Right lung (tissue), 5 donors: ENCODE data around the gene ITGA6. TPM values are rescaled to one million over a fixed set of nuclear protein-coding genes. Genes with fewer than 3 reads are reported as not detected.

Source experiments
- DNase-seq, 2 donors: peaks; one replicate each; pipeline ENCODE4 v3.0.0-alpha.2; 2013
- polyA plus RNA-seq, 5 donors: library from polyadenylated mRNA; unstranded; fragments of 120-200 nt; gene quantifications; one replicate each; pipeline versions ENCODE4 v1.2.1 to v1.2.3, GENCODE V29; 2013; ENCODE audit warnings: inconsistent platforms in 1 of 5, low replicate concordance in 1 of 5; ENCODE audit not compliant: insufficient read length in 5 of 5, insufficient read depth in 1 of 5

Gene ITGA6
- polyA plus RNA-seq, 5 donors = 49.9 to 89.9 (median 75.9) TPM

GRCh38 chr2:172438741-172439508, 11.5 kb downstream of the ITGA6 start:
- no peak for DNase-seq

DNA sequence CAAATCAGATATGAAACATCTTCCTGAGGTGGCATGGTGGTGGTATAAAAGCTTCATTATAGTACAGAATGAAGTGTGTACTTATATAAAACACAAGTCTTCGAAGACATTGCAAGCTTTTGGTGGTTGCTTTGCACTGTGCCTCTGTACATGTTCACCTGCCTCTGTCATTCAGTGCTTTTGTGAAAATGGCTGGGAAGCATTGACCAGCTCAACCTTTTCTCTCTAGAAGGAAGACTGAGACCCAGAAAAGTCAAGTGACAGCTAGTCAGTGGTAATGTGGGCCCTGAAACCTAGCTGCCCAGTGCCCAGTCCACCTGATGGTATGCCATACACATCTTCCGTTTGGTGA, 12.1 kb downstream of the ITGA6 start:
- DNase-seq = no peak

DNA sequence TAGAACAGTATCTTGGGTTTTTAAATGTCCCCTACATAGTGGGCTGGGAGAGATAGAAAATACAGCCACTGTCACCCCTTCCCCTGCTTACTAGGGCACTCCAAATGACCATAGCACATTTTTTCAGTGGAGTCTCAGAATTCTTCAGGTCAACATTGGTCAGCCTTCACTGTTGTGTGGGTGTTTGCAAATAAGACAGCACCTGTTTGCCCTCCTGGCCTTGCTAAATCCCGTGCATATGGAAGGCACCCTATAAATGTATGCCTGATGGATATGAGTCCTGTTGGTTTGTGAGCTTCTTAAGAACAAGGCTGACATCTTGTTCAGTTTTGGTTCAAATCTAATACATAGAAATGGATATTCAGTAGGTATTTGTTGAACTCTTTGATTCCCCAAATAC, 12.5 kb downstream of the ITGA6 start:
- DNase-seq = no peak

- DNase-seq = no peak
Measured at GRCh38 chr2:172440795-172441194, 13.4 kb downstream of the ITGA6 start.

- no peak for DNase-seq
Measured at GRCh38 chr2:172442072-172442895, 14.9 kb downstream of the ITGA6 start.

- no peak for DNase-seq
Measured at GRCh38 chr2:172445851-172446250, 18.5 kb downstream of the ITGA6 start.

DNA sequence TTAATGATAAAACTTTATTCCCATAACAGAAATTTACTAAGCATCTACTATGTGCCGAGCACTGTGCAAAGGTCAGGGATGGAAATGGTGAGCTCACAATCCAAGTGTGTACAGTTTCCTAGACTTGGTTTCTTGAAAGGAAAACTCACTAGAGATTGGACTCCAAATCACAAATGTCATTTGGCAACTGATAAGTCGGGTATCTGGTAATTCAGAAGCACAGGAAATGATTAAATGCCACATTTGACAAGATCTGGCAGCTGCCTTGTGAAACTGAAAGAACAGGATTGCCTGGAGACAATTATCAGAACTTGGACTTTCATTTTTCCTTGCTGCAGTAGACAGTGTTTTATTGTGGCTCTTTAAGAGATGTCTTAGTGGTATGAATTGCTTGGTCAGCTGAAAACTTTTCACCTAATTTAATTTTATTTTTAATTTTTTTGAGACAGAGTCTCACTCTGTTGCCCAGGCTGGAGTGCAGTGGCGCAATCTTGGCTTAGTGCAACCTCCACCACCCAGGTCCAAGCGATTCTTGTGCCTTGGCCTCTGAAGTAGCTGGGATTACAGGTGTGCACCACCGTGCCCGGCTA, 19.2 kb downstream of the ITGA6 start:
- no peak for DNase-seq

- no peak for DNase-seq
Measured at GRCh38 chr2:172447811-172448493, 20.6 kb downstream of the ITGA6 start.

GRCh38 chr2:172448544-172449267, 21.3 kb downstream of the ITGA6 start:
- DNase-seq = no peak

DNA sequence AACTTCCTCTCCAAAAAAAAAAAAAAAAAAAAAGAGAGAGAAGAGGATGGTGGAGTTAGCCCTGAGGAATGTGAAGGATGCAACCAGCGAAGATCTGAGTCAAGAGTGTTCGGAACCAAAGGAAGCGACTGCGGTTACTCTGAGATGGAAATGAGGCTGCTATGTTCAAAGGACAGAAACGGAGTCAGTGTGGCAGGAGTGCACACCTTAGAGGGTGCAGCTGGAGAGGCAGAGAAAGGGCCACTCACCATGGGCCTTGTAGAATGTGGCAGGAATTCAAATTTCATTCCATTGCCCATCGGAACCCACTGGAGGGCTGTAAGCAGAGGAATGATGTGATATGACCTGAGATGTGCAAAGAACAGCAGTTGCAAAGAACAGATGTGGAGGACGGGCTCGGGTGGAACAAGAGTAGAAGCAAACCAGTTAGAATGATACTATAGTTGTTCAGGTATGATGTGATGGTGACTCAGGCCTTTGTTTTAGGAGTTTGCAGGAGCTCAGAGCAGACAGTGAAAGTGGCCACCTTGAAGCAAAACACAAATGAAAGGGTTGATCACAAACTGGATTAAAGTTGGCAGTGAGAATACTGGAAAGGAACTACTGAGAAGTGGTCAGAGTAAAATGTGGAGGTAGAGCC, 22.6 kb downstream of the ITGA6 start:
- no peak for DNase-seq

DNA sequence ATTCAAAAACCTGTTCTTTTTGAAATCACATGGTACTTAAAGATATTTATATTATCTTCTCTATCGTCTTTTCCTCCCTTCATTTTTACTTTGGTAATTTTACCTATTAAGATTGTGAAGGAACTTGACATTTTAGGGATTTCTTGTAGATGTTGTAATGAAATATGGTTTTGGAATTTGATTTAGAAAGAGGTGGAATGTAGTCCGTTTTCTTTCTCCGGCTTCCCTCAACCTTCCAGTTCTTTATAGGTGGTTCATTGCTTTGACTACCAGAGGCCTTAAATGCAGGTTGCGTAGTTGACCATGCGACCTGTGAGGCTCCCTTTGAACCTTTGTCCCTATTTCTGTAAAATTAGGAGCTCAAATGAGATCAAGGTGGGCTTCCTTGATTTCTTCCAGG, 24.5 kb downstream of the ITGA6 start:
- no peak for DNase-seq

DNA sequence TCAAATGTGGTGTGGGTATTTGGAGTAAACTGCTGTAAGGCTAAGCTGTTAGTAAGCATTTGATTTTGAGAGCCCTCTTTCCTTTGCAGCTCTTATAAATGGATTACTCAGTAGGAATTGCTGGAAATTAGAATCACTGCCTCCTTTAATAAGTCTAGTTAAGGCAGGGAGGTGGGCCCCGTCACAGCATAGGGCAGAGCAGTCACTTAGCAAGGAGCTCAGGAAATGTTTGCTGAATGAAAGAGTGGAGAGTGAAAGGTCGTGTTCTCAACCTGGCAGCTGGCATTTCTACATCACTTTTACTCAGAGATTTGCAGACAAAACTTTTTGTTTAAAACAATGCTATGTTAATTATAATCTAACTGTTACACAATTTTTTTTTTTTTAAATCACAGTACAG, 25.5 kb downstream of the ITGA6 start:
- DNase-seq = no peak

DNA sequence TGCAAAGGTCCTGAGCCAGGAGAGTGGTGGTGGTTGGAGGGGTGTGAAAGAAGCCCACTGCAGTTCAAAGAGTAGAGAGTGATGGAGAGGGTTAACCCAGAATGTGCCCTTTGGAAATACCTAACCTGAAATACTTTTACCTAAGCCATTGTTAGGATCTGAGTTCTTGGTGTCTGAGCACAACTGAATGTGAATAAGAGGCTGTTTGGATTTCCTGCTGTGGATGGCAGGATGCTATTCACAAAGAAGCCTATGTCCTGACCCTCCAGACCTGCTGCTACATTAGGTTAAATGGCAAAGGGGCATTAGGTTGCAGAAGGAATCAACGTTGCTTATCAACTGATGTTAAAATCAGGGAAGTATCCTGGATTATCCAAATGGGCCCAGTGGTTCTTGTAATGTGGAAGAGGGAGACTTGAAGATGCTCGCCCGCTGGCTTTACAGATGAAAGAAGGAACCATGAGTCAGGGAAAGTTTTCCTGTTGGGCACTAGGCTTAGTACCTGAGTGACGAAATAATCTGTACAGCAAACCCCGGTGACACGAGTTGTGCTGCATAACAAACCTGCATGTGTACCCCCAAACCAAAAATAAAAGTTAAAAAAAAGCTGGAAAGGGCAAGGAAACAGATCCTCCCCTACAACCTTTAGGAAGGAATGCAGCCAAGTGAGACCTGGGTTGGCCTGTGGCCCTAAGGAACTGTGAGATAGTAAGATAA, 27.2 kb downstream of the ITGA6 start:
- DNase-seq = no peak

GRCh38 chr2:172455121-172455515, 27.7 kb downstream of the ITGA6 start:
- DNase-seq = no peak

DNA sequence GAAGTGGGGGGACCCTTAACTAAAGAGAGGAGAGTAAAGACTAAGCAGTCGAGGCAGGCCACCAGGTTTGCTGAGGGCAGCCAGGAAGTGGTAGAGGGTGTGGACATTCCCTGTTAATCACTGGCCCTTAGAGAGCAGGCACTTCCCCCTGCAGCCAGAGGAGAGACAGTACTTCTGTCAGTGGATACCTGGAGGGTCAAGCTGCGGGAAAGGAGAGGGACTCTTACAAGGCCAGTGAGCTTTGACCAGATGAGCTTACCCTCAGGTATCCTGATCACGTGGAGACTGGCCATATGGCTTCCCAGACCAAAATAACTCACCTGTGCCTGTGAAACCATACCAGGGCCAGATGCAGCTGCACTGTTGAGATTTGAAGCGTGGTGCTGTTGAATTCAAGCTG, 28.6 kb downstream of the ITGA6 start:
- DNase-seq = no peak

- peak; percentile 51 to 61 for DNase-seq
Measured at GRCh38 chr2:172457536-172457935, 30.1 kb downstream of the ITGA6 start.

- DNase-seq = no peak
Measured at GRCh38 chr2:172458561-172459124, 31.3 kb downstream of the ITGA6 start.

- DNase-seq = no peak
Measured at GRCh38 chr2:172460780-172461201, 33.4 kb downstream of the ITGA6 start.

GRCh38 chr2:172461591-172462372, 34.4 kb downstream of the ITGA6 start:
- no peak for DNase-seq
